Measurements from ENCODE around the gene ASCL4. TPM values are rescaled to one million over a fixed set of nuclear protein-coding genes. Genes with fewer than 3 reads are reported as not detected.

The ASCL4 gene
- total RNA-seq, 1 experiment from 2014 or later: not detected

DNA sequence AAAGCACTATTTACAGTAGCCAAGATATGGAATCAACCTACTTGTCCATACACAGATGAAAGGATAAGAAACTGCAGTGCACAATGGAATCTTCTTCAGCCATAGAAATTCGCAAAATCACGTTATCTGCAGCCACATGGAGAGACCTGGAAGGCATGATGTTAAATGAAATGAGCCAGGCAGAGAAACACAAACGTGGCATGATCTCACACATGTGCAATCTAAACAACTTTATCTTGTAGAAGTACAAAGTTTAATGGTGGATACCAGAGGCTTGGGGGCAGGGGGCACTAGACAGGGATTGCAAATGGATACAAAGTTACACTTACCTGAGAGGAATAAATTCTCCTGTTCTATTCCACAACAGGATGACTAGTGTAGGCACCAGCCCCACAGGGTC lies 24.1 kb downstream of the ASCL4 start:
- no peaks in the 10 kb centered on the region for H3K9me3 ChIP-seq (ENCODE audit: control insufficient read depth, insufficient read depth, low read depth, low read length)
- no peak overlapping the region for H3K4me3 ChIP-seq (ENCODE audit: low read depth in 2 of 2, low read length in 2 of 2)
- intact Hi-C loops (cut with micrococcal nuclease; ENCODE audit: unreplicated experiment): no loop called here
- H3K36me3 ChIP-seq (ENCODE audit: control insufficient read depth, insufficient read depth, low read length): no peaks in the 10 kb centered on the region
- in situ Hi-C loops (cut with HindIII; ENCODE audit: low pct_unique_long_range_greater_than_20kb, low sequenced_read_pairs): no loop called here
- BruUV-seq (replicated peaks): no TSS peak
- peaks cover 11% of the 10 kb centered on the region for H3K27me3 ChIP-seq (ENCODE audit: control insufficient read depth, insufficient read depth, low read length)
- POLR2A ChIA-PET: no interaction called here
- ATAC-seq: no peak
- CTCF ChIA-PET: no interaction called here
- H3K4me1 ChIP-seq (ENCODE audit: control insufficient read depth, insufficient read depth, low read length): no peaks in the 10 kb centered on the region
- no peak for DNase-seq (ENCODE audit: low read depth, low spot score)
- TF ChIP-seq SIN3A (IDR thresholded peaks at IDR 0.05; ENCODE audit: borderline replicate concordance, insufficient read depth, low read depth, low read length) (no peak), REST (IDR thresholded peaks at IDR 0.05; ENCODE audit: insufficient read depth in 1 of 2, low read depth in 2 of 2, low read length in 1 of 2) (no peak), POLR2AphosphoS5 (IDR thresholded peaks at IDR 0.05; ENCODE audit: low read depth, low read length) (no peak), TCF7L2 (IDR thresholded peaks at IDR 0.05; ENCODE audit: low read depth, low read length) (no peak)
- TF ChIP-seq, protein P1, sequence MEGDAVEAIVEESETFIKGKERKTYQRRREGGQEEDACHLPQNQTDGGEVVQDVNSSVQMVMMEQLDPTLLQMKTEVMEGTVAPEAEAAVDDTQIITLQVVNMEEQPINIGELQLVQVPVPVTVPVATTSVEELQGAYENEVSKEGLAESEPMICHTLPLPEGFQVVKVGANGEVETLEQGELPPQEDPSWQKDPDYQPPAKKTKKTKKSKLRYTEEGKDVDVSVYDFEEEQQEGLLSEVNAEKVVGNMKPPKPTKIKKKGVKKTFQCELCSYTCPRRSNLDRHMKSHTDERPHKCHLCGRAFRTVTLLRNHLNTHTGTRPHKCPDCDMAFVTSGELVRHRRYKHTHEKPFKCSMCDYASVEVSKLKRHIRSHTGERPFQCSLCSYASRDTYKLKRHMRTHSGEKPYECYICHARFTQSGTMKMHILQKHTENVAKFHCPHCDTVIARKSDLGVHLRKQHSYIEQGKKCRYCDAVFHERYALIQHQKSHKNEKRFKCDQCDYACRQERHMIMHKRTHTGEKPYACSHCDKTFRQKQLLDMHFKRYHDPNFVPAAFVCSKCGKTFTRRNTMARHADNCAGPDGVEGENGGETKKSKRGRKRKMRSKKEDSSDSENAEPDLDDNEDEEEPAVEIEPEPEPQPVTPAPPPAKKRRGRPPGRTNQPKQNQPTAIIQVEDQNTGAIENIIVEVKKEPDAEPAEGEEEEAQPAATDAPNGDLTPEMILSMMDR (IDR thresholded peaks at IDR 0.05): no peak
- no peak overlapping the region for H3K27ac ChIP-seq (ENCODE audit: low read length)

GRCh38 chr12:107801150-107801549 lies 26.6 kb downstream of the ASCL4 start:
- POLR2A ChIA-PET: no interaction called here

More at GRCh38 chr12:107801150-107801549, 26.6 kb downstream of the ASCL4 start:
- no peaks in the 10 kb centered on the region for H3K9me3 ChIP-seq (ENCODE audit: control insufficient read depth, insufficient read depth, low read depth, low read length)
- no peak overlapping the region for H3K4me3 ChIP-seq (ENCODE audit: low read depth in 2 of 2, low read length in 2 of 2)
- no peaks in the 10 kb centered on the region for H3K4me1 ChIP-seq (ENCODE audit: control insufficient read depth, insufficient read depth, low read length)
- H3K27ac ChIP-seq (ENCODE audit: low read length): no peak overlapping the region
- no TSS peak for BruUV-seq (replicated peaks)
- CTCF ChIA-PET: interaction anchor here (0.8 kb wide), 1 partner anchor 84 kb away, joined by 3 read pairs; no protein-coding TSS in a partner anchor
- in situ Hi-C loops (cut with HindIII; ENCODE audit: low pct_unique_long_range_greater_than_20kb, low sequenced_read_pairs) (no loop called here), intact Hi-C loops (cut with micrococcal nuclease; ENCODE audit: unreplicated experiment) (no loop called here)
- no peak for ATAC-seq
- TF ChIP-seq REST (IDR thresholded peaks at IDR 0.05; ENCODE audit: insufficient read depth in 1 of 2, low read depth in 2 of 2, low read length in 1 of 2) (no peak), SIN3A (IDR thresholded peaks at IDR 0.05; ENCODE audit: borderline replicate concordance, insufficient read depth, low read depth, low read length) (no peak), POLR2AphosphoS5 (IDR thresholded peaks at IDR 0.05; ENCODE audit: low read depth, low read length) (no peak), TCF7L2 (IDR thresholded peaks at IDR 0.05; ENCODE audit: low read depth, low read length) (no peak)
- TF ChIP-seq, protein P1 (IDR thresholded peaks at IDR 0.05): no peak
- no peak for DNase-seq (ENCODE audit: low read depth, low spot score)
- H3K27me3 ChIP-seq (ENCODE audit: control insufficient read depth, insufficient read depth, low read length): peaks cover 8% of the 10 kb centered on the region; the same call in 1 of the 2 replicates
- H3K36me3 ChIP-seq (ENCODE audit: control insufficient read depth, insufficient read depth, low read length): no peaks in the 10 kb centered on the region
